ENCODE measurements around the gene FARP1.

FARP1 gene

GRCh38 chr13:98182589-98182988 lies 39.7 kb downstream of the FARP1 start:
- H3K36me3 ChIP-seq, result peaks cover 9% of the 10 kb centered on the region; the same call in 1 of the 2 replicates
- no peak overlapping the region for H3K9ac ChIP-seq
- H3K4me1 ChIP-seq, result peaks cover 9% of the 10 kb centered on the region
- 0 out of 2 replicates have a peak, but pooled peaks cover 4% of the 10 kb centered on the region for H4K20me1 ChIP-seq
- H3K27me3 ChIP-seq, result no peaks in the 10 kb centered on the region
- no peak overlapping the region for H3K27ac ChIP-seq
- H3K4me3 ChIP-seq, result no peak overlapping the region
- no peak overlapping the region for H3K4me2 ChIP-seq
- TF ChIP-seq Cebpa-rat (IDR thresholded peaks at IDR 0.05), result no peak
- H3K9me3 ChIP-seq, result peaks cover 33% of the 10 kb centered on the region

DNA sequence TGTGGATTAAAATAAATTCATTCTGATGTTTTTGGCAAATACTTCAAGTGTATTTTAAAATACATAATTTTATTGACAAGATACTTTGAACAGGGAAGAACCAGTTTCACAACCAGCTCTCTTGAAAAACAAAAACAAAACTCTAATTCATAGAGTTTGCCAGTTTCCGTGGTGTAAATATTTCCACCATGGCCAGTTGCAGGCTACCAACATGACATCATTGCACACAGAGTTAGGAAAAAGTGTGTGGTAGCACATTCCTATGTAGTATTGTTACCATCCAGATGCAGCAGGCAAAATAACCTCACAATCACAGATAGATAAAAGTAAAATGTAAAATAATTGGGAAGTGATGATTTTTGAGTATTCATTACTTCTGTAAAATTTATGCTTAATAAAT lies 41.9 kb downstream of the FARP1 start:
- H3K4me3 ChIP-seq, result no peak overlapping the region
- no peaks in the 10 kb centered on the region for H3K27me3 ChIP-seq
- peaks cover 28% of the 10 kb centered on the region for H3K4me1 ChIP-seq
- H3K9ac ChIP-seq, result no peak overlapping the region
- peaks cover 11% of the 10 kb centered on the region; the same call in 1 of the 2 replicates for H3K9me3 ChIP-seq
- H3K36me3 ChIP-seq, result no peaks in the 10 kb centered on the region
- no peak overlapping the region for H3K27ac ChIP-seq
- no peak overlapping the region for H3K4me2 ChIP-seq
- no peak for TF ChIP-seq Cebpa-rat (IDR thresholded peaks at IDR 0.05)
- H4K20me1 ChIP-seq, result 0 out of 2 replicates have a peak, but pooled peaks cover 4% of the 10 kb centered on the region

- H3K27me3 ChIP-seq, result no peaks in the 10 kb centered on the region
- TF ChIP-seq Cebpa-rat (IDR thresholded peaks at IDR 0.05), result no peak
- peak overlapping the region; percentile 68 for H3K27ac ChIP-seq
- H3K36me3 ChIP-seq, result no peaks in the 10 kb centered on the region
- H3K4me2 ChIP-seq, result peak overlapping the region; percentile 64
- peak overlapping the region; percentile 49 for H3K9ac ChIP-seq
- H3K4me3 ChIP-seq, result no peak overlapping the region
- 0 out of 2 replicates have a peak, but pooled peaks cover 4% of the 10 kb centered on the region for H3K9me3 ChIP-seq
- peaks cover 39% of the 10 kb centered on the region for H3K4me1 ChIP-seq
- H4K20me1 ChIP-seq, result 0 out of 2 replicates have a peak, but pooled peaks cover 2% of the 10 kb centered on the region
Measured at GRCh38 chr13:98187155-98187964, 44.5 kb downstream of the FARP1 start.

DNA sequence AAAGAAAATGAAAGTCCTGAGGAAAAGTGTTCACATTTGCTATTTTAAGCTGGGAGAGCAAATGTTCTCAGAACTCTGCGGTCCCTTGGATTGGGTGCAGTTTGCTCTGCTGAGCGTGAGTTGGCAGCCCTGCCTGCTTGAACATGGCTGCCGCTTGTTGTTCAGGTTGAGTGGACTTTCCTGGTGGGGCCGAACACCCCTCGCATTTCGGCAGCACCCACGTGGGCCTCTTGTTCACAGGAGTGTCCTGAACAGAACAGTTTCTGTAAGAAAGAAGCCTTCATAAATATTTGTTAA lies 45.0 kb downstream of the FARP1 start:
- H3K4me2 ChIP-seq, result peak overlapping the region; percentile 64

DNA sequence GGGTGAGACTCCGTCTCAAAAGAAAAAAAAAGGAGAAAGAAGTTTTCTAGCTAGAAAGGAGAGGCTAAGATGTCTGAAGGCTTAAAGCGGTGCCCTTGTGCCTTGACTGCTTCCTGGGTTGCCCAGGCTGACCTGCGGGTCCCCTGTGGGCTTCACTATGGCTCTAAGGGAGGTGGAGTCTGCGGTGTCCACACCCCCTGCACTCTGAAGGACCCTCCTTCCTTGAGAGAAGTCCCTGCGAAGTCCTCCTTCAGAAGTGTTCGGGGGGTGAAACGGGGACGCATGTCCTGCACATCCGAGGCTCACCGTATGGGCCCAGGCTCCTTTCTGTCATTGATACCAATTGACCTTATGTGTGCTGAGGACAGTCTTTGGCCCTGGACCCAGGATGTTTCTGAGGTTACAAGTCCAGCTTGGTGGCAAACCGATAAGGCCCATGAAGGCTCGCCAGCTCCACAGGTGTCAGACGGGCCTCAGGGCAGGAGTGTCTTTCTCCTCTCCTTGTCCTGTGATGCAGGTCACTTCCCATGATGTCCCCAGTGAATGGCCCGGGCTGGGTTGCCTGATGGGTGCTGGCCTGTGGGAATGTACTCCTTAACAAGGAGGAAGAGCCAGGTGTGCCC lies 45.8 kb downstream of the FARP1 start:
- Histone ChIP-seq H4K20me1 (no peaks in the 10 kb centered on the region), H3K27me3 (no peaks in the 10 kb centered on the region), H3K9ac (no peak overlapping the region), H3K36me3 (no peaks in the 10 kb centered on the region), H3K4me2 (peak overlapping the region; percentile 64; the same call in 1 of the 2 replicates), H3K9me3 (0 out of 2 replicates have a peak, but pooled peaks cover 4% of the 10 kb centered on the region), H3K4me1 (peaks cover 39% of the 10 kb centered on the region), H3K27ac (peak overlapping the region; percentile 68; the same call in 1 of the 2 replicates), H3K4me3 (no peak overlapping the region)
- TF ChIP-seq Cebpa-rat (IDR thresholded peaks at IDR 0.05), result no peak

More for the DNA sequence above, 45.0 kb downstream of the FARP1 start:
- Histone ChIP-seq H3K4me3 (no peak overlapping the region), H3K27me3 (no peaks in the 10 kb centered on the region), H3K9me3 (0 out of 2 replicates have a peak, but pooled peaks cover 4% of the 10 kb centered on the region), H3K9ac (peak overlapping the region; percentile 49), H3K36me3 (no peaks in the 10 kb centered on the region), H3K27ac (peak overlapping the region; percentile 68), H4K20me1 (no peaks in the 10 kb centered on the region), H3K4me1 (peaks cover 39% of the 10 kb centered on the region)
- TF ChIP-seq Cebpa-rat (IDR thresholded peaks at IDR 0.05), result no peak

- H3K27me3 ChIP-seq, result no peaks in the 10 kb centered on the region
- no peak overlapping the region for H3K27ac ChIP-seq
- H3K4me3 ChIP-seq, result no peak overlapping the region
- H3K4me1 ChIP-seq, result peaks cover 39% of the 10 kb centered on the region
- H3K9me3 ChIP-seq, result 0 out of 2 replicates have a peak, but pooled peaks cover 4% of the 10 kb centered on the region
- H3K4me2 ChIP-seq, result no peak overlapping the region
- TF ChIP-seq Cebpa-rat (IDR thresholded peaks at IDR 0.05), result no peak
- no peak overlapping the region for H3K9ac ChIP-seq
- no peaks in the 10 kb centered on the region for H4K20me1 ChIP-seq
- H3K36me3 ChIP-seq, result no peaks in the 10 kb centered on the region
Measured at GRCh38 chr13:98189841-98190505, 47.1 kb downstream of the FARP1 start.

DNA sequence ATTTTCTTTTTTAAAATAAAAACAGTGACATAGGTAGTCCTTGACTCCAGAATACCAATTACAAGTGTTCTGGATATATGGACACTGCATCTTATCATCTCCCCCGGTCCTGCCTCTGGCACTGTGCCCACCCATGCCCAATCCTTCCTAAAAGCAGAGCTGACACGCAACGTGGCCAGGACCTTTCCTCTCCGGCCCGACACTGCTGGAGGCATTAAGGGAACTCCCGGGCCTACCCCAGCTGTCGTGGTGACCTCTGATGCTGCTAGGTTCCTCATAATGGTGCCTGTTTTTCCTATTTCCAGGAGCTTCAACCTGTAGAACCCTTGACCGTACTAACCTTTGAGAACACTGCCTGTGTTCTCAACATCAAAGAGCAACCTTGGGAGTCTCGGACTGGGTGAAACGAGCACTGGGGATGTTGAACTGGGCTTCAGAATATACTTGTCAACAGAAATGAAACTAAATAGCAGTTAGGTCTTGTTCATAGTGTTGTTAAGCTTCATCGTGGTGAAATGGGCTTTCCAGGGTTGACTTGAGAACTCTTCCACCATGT lies 48.1 kb downstream of the FARP1 start:
- H3K4me1 ChIP-seq, result peaks cover 39% of the 10 kb centered on the region
- H3K36me3 ChIP-seq, result 0 out of 2 replicates have a peak, but pooled peaks cover 4% of the 10 kb centered on the region
- H3K27ac ChIP-seq, result no peak overlapping the region
- no peak overlapping the region for H3K4me3 ChIP-seq
- 0 out of 2 replicates have a peak, but pooled peaks cover 4% of the 10 kb centered on the region for H3K9me3 ChIP-seq
- no peaks in the 10 kb centered on the region for H4K20me1 ChIP-seq
- no peak overlapping the region for H3K9ac ChIP-seq
- TF ChIP-seq Cebpa-rat (IDR thresholded peaks at IDR 0.05), result no peak
- no peaks in the 10 kb centered on the region for H3K27me3 ChIP-seq
- H3K4me2 ChIP-seq, result no peak overlapping the region

DNA sequence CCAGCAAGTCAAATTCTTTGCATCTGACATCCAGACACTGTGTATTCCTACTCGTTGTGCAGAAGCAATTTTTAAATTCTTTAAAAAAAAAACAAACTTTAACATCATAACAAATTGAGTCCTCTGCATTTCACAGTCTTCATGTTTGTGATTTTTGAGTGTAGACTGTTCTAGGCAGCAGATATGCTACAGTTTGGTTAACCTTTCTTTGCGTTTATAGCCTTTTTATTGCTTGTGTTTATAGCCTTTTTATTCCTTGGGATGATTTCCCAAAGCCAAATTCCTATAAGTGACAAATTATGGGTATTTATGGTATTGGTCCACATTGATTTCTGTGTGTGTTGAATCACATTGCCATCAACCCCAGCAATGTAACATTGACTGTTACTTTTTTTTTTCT lies 49.1 kb downstream of the FARP1 start:
- H3K27ac ChIP-seq, result no peak overlapping the region
- no peak for TF ChIP-seq Cebpa-rat (IDR thresholded peaks at IDR 0.05)
- H3K36me3 ChIP-seq, result 0 out of 2 replicates have a peak, but pooled peaks cover 4% of the 10 kb centered on the region
- no peaks in the 10 kb centered on the region for H4K20me1 ChIP-seq
- H3K4me3 ChIP-seq, result no peak overlapping the region
- no peak overlapping the region for H3K4me2 ChIP-seq
- H3K9ac ChIP-seq, result no peak overlapping the region
- no peaks in the 10 kb centered on the region for H3K27me3 ChIP-seq
- H3K9me3 ChIP-seq, result no peaks in the 10 kb centered on the region
- H3K4me1 ChIP-seq, result peaks cover 36% of the 10 kb centered on the region

DNA sequence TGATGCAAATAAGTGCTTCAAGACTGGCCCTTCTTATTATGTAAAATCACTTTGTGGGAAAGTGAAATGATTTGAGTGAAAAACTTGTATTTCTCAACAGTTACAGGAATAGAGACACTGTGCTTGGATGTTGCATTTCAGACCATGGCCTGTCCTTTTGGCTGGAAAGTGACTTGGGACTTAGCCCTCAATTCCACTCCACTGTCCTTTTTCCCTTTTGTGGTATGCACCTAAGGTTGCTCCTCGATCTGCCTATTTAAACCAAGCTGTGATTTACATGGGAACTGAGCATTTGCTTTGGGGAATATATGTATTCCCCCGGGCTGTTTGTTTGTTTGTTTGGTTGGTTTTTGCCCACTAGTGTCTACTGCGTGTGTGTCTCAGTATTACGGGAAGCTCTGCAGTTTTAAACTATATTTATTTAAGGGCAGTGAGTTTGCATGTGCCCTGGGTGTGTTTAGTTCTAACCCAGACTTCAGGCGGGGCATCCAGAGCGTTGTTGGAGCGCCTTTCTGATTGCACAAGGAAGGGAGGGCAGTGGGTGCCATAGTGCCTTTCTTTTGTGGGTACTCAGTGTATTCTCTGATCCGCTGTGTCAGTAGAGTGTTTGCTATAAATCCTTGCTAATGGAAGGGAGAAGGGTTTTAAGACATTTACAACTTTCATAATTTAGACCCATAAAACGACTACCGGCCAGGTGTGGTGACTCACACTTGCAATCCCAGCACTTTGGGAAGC lies 52.3 kb downstream of the FARP1 start:
- no peaks in the 10 kb centered on the region for H3K27me3 ChIP-seq
- 0 out of 2 replicates have a peak, but pooled peaks cover 7% of the 10 kb centered on the region for H3K4me1 ChIP-seq
- no peaks in the 10 kb centered on the region for H4K20me1 ChIP-seq
- H3K27ac ChIP-seq, result no peak overlapping the region
- TF ChIP-seq Cebpa-rat (IDR thresholded peaks at IDR 0.05), result no peak
- no peak overlapping the region for H3K4me2 ChIP-seq
- H3K9ac ChIP-seq, result no peak overlapping the region
- H3K9me3 ChIP-seq, result peaks cover 6% of the 10 kb centered on the region; the same call in 1 of the 2 replicates
- H3K4me3 ChIP-seq, result no peak overlapping the region
- 0 out of 2 replicates have a peak, but pooled peaks cover 4% of the 10 kb centered on the region for H3K36me3 ChIP-seq
